Activated CD4-positive, CD25-positive, alpha-beta regulatory T cell treated with anti-CD3 and anti-CD28 coated beads, Interleukin-2, amount 50 U/mL, for 72 hours (primary cell): ENCODE measurements around the gene ARHGAP23.
A peak's percentile ranks its signal among the peaks of the same experiment; 100 is the strongest.
"Not testable (repeated sequence)": the region's sequence is repeated elsewhere in the genome, so short reads cannot be mapped to it uniquely, and the experiment has no call there.

Experiments used
- DNase-seq: peaks from one replicate; pipeline ENCODE4 v3.0.0; 2021

Gene ARHGAP23

DNA sequence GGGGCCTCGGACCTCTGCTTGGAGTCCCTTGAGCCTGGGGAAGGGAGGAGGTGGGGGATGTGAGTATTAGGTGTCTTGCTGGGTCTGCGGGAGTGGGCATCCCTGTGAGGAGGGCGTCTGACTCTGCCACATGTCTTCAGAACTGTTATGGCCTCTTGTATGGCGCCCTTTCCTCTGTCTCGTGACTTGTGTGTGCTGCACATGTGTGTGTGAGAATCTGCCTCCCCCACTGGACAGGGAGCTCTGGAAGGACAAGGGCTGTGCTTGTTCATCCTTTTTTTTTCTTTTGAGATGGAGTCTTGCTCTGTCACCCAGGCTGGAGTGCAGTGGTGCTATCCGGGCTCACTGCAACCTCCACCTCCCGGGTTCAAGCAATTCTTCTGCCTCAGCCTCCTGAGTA is 33.4 kb downstream of the ARHGAP23 start:
- no peak for DNase-seq

DNA sequence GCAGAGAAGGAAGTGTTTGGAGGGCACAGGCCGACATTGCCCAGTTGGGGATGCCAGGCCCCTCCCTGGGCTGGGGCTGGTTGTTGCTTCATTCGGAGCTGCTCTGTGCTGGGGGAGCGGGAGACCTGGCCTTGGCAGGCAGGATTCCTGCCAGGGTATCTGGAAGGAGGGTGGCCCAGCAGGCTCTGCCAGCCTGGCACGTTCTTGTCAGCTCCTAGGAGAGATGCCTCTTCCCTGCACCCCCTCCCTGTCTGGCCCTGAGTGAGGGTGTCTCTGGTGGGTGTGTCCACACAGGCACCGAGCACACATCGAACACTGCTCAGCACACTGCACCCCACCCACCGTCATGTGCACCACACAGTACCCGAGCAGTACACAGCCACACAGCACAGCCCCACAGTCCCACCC is 35.2 kb downstream of the ARHGAP23 start:
- no peak for DNase-seq

DNA sequence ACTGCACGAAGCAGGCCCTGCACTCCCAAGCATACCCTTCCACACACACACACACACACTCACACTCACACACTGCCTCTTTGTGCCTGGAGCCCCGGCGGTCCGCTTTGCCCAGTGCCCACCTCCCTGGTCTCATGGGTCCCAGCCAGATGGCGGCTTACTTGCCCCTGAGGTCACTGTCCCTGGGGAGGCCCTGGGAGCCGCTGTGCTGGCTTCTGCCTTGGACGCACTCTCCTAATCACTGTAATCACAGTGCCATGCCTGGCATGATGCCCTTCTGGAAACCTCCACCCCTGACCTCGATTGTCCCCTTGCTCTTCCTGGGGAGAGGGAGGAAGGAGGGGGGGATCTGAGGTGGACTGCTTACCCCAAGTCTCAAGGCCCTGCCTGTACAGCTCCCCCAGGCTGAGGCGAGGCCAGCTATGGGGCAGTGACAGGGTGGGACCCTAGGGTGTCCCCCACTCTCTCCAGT is 36.0 kb downstream of the ARHGAP23 start:
- DNase-seq: no peak

- DNase-seq: no peak
These were observed 36.6 kb downstream of the ARHGAP23 start for GRCh38 chr17:38464723-38465390.

DNA sequence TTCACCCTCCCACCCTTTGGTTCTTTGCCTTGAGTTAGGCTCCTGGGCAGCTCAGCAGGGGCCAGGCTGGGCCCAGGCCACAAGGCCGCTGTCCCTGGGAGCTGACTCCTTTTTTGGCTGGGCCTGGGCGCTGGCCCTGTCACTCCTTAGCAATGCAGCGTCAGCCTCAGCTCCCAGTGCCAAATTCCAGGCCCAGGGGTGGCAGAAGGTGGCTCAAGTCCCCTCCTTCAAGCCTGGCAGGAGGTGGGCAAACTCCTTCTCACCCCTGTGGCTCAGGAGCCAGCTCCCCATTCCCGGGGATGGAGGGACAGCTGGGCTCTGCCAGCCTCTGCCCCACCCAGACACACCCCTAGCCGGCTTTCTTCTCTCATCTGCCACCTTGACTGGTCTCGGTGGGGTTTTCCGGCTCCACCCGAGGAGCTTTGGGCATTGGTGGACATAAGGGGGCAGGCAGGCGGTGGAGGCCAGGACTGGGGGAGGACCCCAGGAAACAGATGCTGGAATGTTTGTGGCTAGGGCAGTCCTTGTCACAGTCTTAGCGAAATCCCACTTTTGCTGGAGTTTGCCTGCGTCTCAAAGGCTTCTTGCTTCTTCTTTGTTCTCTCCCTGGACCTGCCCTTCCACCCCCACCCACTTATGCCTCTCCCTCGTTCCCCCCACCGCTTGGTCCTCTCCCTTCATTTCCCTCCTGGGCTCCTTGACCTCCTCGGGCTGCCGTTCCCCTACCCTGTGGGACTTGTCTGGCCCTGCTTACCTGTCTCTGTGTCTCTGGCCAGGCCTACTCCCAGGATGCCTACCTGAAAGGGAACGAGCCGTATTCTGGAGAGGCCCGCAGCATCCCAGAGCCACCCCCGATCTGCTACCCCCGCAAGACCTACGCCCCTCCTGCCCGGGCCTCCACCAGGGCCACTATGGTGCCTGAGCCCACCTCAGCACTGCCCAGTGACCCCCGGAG is 37.4 kb downstream of the ARHGAP23 start:
- DNase-seq: no peak

DNA sequence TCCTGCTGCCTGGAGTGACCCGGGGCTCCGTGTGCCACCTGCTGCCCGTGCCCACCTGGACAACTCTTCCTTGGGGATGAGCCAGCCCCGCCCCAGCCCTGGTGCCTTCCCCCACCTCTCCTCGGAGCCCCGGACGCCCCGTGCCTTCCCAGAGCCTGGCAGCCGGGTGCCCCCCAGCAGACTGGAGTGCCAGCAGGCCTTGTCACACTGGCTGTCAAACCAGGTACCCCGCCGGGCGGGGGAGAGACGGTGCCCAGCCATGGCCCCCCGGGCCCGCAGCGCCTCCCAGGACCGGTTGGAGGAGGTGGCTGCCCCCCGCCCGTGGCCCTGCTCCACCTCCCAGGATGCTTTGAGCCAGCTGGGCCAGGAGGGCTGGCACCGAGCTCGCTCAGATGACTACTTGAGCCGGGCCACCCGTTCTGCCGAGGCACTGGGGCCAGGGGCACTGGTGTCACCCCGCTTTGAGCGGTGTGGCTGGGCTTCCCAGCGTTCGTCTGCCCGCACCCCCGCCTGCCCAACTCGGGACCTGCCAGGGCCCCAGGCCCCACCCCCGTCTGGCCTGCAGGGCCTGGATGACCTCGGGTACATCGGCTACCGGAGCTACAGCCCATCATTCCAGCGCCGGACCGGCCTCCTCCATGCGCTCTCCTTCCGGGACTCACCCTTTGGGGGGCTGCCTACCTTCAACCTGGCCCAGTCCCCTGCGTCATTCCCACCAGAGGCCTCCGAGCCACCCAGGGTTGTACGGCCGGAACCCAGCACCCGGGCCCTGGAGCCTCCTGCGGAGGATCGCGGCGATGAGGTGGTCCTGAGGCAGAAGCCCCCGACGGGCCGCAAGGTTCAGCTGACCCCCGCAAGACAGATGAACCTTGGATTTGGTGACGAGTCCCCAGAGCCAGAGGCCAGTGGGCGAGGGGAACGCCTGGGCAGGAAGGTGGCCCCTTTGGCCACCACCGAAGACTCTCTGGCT is 38.4 kb downstream of the ARHGAP23 start:
- DNase-seq: no peak

GRCh38 chr17:38467491-38467890 is 39.2 kb downstream of the ARHGAP23 start:
- no peak for DNase-seq

DNA sequence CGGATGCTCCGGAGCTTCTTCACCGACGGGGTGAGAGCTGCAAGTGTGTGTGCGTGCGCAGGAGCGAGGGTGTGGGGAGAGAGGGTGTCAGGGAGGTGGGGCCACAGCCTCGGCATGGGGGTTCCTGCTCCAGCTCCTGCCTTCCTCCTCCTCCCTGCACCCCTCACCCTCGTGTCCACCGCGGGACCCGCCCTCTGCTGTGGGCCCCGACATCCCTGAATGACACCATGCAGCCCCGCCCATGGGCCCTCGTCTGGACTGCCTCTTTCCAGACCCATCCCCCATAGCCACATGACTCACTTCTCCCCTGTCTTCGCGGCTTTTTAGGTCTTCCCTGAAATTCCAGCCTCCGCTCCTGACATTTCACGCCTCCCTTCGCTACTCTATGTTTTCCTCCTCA is 41.6 kb downstream of the ARHGAP23 start:
- no peak for DNase-seq

GRCh38 chr17:38471253-38471652 is 43.0 kb downstream of the ARHGAP23 start:
- DNase-seq: not testable (repeated sequence)

GRCh38 chr17:38474666-38475065 is 46.4 kb downstream of the ARHGAP23 start:
- DNase-seq: not testable (repeated sequence)

DNA sequence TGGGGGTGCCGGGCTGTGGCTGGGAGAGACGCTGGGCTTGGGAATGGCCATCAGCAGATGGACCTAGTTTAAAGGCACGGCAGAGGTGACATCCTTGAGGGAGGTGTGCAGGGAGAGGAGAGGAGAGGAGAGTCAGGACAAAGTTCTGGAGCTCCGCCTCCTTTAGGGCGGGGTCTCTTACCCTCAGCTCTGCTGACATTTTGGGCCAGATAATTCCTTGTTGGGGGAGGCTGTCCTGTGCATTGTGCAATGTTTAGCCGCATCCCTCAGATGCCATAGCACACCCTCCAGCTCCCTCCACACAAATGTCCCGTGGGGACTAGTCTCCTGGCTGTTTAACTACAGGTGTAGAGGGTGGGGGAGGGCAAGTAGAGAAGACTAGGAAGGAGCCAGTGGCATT is 48.3 kb downstream of the ARHGAP23 start:
- DNase-seq: no peak

- not testable (repeated sequence) for DNase-seq
These were observed 49.2 kb downstream of the ARHGAP23 start for GRCh38 chr17:38477417-38477816.

DNA sequence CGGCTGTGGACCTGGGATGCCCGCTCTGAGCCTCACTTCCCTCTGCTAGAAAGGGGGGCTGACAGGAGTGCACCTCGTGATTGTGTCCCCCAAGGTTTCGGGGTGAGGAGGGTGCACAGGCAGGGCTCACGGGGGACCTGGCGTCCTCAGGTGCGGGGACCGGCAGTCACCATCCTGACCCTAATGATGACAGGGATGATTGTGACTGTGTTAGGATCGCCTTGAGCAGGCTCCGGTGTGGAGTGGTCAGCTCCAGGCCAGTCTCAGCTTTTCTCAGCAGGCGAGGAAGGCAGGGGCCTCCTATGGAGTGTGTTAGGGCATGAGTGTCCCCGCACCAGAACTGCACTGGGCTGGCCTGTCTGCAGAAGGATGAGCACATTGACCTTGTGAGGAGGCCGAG is 49.7 kb downstream of the ARHGAP23 start:
- not testable (repeated sequence) for DNase-seq

GRCh38 chr17:38478667-38479066 is 50.4 kb downstream of the ARHGAP23 start:
- not testable (repeated sequence) for DNase-seq

DNA sequence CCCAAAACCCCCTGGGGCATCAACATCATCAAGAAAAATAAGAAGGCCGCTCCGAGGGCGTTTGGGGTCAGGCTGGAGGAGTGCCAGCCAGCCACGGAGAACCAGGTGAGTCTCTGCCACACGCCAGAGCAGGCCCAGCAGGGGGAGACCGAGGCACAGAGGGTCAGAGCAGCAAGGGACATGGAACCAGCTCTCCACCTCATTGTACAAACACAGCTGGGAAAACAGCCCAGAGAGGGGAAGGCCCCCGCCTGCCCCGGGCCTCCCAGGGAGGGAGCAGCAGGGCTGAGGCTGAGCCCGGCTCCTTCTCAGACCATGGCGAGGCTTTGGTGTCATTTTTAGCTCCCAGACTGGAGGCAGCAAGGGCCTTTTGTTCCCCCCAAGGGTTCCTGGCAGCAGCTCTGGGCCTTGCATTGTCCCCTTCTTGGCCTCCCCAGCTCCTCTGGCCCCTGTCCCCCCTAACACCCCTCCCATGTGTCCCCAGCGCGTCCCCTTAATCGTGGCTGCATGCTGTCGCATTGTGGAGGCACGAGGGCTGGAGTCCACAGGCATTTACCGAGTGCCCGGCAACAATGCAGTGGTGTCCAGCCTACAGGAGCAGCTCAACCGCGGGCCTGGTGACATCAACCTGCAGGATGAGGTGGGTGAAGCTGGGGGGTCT is 53.9 kb downstream of the ARHGAP23 start:
- not testable (repeated sequence) for DNase-seq

DNA sequence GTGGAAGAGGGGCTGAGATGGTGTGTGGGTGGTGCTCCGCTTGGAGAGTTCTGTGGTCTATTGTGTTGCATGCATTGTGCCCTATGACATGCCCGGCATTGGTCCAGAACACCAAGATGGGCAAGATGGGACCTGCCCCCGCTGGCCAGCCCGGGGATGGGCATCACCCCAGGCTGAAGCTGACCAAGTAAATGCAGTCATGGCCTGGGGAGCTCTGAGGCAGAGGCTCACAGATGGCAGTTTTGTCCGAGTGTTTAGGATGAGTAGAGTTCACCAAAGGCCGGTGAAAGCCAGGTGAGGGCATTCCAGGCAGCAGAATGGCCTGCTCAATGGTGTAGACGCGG is 54.4 kb downstream of the ARHGAP23 start:
- not testable (repeated sequence) for DNase-seq

GRCh38 chr17:38484242-38485145 is 56.2 kb downstream of the ARHGAP23 start:
- DNase-seq: peak; percentile 58

- DNase-seq: no peak
These were observed 56.8 kb downstream of the ARHGAP23 start for GRCh38 chr17:38485146-38485468.

DNA sequence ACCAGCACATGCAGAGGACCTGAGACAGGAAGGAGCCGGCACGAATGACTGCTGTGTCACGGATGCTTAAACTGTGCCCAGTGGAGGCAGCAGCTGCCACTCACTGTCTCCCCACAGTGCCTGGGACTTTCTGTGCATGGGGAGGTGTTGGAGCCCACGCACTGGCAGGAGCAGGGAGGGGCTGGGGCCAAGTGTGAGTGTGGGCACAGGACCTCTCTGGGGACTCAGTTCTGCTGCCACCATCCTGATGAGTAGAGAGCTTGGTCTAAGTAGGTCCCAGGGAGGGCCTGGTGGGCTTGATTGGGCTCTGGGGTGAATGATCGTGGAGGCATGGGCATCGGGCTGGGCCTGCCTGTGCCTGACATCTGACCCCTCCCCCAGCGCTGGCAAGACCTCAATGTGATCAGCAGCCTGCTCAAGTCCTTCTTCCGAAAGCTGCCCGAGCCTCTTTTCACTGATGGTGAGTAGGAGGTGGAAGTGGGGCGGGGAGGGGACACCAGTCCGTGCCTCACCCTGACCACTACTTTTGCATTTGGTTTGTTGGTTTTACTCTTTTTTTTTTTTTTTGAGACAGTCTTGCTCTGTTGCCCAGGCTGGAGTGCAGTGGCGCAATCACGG is 57.5 kb downstream of the ARHGAP23 start:
- DNase-seq: not testable (repeated sequence)

DNA sequence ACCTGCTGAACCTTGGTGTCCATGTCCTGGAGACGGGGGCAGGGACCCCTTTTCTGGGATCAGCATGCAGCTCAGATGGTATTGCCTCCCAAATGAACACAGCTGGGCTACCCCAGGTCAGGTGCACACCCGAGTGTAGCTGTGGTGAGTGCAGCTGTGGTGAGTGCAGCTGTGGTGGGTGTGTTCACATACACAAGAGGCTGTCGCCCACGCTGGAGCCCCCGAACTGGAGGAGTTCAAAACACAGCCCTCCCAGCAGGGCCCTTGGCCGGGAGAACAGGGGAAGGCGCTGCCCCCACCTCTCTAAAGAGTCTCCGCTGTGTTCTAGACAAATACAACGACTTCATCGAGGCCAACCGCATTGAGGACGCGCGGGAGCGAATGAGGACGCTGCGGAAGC is 61.5 kb downstream of the ARHGAP23 start:
- DNase-seq: not testable (repeated sequence)
